ENCODE data around the gene AADACL4. TPM values are rescaled to one million over a fixed set of nuclear protein-coding genes. Genes with fewer than 3 reads are reported as not detected.
"Not testable (repeated sequence)": the region's sequence is repeated elsewhere in the genome, so short reads cannot be mapped to it uniquely, and the experiment has no call there.

The AADACL4 gene
- total RNA-seq, 1 donor from 2014 or later = not detected

DNA sequence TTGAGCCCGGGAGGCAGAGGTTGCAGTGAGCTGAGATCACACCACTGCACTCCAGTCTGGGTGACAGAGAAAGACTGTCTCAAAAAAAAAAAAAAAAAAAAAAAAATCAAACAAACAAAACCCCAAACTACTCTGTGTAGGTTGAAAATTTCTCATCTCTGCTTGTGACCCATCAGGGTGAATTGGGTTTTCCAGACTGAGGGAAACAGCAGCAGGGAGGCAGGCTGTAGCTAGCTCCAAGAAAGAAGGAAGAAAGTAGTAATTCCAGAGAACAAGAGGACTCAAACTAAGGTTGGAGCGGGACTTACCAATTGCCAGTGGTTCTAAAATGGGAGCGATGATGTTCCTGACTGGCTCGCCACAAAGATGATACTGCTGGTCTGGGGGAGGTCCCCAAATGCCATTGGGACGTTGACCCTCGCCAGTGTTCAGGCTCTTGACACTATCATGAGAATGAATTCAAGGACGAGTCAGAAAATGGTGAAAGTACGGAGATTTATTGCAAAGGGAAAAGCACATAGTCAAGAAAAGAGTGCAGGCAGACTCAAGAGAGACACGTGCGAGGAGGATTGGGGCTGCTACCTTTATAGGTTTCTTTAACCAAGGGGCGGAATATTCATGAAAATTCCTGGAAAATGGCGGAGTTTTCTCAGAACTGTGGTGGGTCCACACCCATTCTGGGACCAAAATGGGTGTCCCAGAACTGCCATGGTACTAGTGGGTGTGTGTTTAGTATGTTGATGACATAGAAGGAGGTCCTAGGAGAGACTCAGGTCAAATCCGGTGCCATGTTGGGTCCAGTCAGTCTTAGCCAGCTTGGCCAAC is 13.4 kb downstream of the AADACL4 start:
- Mint-ChIP-seq H3K27ac (ENCODE audit: unreplicated experiment) (no peak overlapping the region), H3K36me3 (ENCODE audit: low read depth) (no peaks in the 10 kb centered on the region), H3K4me1 (peaks cover 4% of the 10 kb centered on the region), H3K4me3 (no peak overlapping the region), H3K27me3 (ENCODE audit: low read depth) (peaks cover 7% of the 10 kb centered on the region), H3K9me3 (peaks cover 5% of the 10 kb centered on the region)
- TF ChIP-seq, protein P1, sequence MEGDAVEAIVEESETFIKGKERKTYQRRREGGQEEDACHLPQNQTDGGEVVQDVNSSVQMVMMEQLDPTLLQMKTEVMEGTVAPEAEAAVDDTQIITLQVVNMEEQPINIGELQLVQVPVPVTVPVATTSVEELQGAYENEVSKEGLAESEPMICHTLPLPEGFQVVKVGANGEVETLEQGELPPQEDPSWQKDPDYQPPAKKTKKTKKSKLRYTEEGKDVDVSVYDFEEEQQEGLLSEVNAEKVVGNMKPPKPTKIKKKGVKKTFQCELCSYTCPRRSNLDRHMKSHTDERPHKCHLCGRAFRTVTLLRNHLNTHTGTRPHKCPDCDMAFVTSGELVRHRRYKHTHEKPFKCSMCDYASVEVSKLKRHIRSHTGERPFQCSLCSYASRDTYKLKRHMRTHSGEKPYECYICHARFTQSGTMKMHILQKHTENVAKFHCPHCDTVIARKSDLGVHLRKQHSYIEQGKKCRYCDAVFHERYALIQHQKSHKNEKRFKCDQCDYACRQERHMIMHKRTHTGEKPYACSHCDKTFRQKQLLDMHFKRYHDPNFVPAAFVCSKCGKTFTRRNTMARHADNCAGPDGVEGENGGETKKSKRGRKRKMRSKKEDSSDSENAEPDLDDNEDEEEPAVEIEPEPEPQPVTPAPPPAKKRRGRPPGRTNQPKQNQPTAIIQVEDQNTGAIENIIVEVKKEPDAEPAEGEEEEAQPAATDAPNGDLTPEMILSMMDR (conservative IDR thresholded peaks at IDR 0.05) = no peak
- no peak for DNase-seq (ENCODE audit: low read depth, low spot score)

DNA sequence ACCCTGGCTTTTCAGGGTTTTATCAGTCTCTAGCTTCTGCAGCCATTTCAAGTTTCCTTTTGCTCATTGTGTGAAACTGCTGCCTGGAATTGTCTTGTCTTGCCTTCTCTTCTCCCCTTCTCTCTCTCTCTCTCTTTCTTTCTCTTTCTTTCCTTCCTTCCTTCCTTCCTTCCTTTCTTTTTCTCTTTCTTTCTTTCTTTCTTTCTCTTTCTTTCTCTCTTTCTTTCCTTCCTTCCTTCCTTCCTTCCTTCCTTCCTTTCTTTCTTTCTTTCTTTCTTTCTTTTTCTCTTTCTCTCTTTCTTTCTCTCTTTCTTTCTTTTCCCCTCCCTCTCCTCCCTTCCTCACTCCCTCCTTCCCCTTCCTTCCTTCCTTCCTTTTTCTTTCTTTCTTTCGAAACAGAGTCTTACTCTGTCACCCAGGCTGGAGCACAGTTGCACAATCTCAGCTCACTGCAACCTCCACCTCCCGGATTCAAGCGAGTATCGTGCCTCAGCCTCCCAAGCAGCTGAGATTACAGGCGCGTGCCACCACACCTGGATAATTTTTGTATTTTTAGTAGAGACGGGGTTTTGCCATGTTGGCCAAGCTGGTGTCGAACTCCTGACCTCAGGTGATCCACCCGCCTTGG is 14.1 kb downstream of the AADACL4 start:
- H3K27me3 Mint-ChIP-seq (ENCODE audit: low read depth); H3K4me3 Mint-ChIP-seq; DNase-seq (ENCODE audit: low read depth, low spot score); H3K9me3 Mint-ChIP-seq; H3K27ac Mint-ChIP-seq (ENCODE audit: unreplicated experiment); H3K36me3 Mint-ChIP-seq (ENCODE audit: low read depth); H3K4me1 Mint-ChIP-seq: not testable (repeated sequence)

DNA sequence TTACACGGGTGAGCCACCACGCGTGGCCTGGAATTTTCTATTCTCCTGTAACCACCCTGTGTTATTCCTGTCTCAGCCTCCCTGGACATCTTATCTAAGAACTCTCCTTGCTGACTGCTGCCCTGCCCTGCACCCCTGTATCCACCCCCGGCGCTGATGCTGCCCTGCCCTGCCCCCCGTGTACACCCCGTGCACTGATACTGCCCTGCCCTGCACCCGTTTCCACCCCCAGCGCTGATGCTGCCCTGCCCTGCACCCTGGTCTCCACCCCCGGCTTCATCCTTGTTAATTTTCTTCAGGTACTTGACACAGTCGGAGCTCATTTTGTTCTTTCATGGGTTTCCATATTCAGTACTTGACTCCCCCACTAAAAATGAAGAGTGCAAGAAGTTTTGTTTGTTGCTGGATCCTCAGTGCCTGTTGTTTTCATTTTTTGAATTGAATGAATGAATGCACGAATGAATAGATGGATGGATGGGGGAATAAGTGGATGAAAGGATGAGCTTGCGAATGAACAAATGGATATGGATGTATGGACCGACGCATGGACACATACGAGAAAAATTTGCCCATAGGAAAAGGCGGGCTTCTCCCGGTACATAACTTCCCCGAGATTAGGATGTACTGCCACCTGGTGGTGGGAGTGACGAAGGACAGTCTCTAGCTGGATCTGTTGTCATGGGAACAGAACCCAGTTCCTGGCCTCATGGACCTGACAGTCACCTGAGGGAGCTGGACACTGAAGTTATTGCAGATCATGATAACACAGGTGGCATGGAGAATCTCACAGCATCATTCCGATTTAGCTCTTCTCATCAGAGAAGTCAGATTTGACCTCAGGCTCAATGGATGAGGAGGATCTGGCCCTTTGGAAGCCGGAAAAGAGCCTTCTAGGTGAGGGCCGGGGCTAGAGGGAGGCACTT is 14.9 kb downstream of the AADACL4 start:
- peaks cover 4% of the 10 kb centered on the region for H3K4me1 Mint-ChIP-seq
- no peak overlapping the region for H3K27ac Mint-ChIP-seq (ENCODE audit: unreplicated experiment)
- no peaks in the 10 kb centered on the region for H3K36me3 Mint-ChIP-seq (ENCODE audit: low read depth)
- TF ChIP-seq, protein P1 (conservative IDR thresholded peaks at IDR 0.05) = peak; percentile 97
- peaks cover 5% of the 10 kb centered on the region for H3K9me3 Mint-ChIP-seq
- peak; percentile 82 for DNase-seq (ENCODE audit: low read depth, low spot score)
- H3K27me3 Mint-ChIP-seq (ENCODE audit: low read depth) = peaks cover 7% of the 10 kb centered on the region
- H3K4me3 Mint-ChIP-seq = no peak overlapping the region

DNA sequence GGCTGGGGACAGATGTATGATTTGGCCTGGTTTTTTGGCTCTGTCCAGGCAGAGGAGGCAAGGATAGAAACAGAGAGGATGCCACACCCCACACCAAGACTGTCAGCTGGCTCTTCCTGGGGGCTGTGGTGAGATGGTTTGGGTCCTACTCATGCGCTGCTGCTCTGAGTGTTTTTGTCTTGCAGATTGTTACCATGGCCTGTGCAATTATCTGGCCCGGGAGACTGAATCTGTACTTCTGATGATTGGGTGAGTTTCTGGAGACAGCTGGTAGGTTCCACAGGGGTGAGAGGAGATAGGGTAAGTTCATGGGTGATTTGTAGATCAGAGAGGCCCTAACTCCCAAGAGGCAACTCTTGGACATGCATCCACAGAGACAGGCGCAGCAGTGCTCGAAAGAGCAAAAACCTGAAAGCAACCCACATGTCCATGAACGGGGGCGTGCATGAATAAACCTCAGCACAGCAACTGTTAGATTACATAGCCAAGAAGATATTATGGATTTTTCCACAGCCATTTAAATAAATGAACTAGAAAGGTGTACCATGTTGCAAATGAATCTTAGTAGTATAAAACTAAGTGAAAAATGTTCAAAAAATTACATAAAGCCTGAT is 17.8 kb downstream of the AADACL4 start:
- Mint-ChIP-seq H3K27ac (ENCODE audit: unreplicated experiment) (no peak overlapping the region), H3K9me3 (peaks cover 5% of the 10 kb centered on the region)

DNA sequence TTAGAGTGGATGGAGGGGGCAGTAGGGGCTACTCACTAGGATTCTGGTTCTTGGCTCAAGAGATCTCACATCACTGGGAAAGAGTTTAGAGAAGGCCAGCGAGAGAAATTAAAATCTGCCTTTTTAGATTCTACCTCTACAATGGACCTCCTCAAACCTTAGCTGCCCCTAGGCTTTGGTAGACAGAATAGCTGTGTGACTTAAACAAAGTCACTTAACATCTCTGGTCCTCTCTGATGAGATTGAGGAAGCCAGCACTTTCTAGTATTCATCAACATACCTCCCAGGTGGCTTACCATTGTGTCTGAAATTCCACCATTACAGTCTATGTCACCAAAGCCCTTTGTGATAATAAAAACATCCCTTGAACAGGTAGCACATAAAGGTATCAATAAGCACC is 18.7 kb downstream of the AADACL4 start:
- Mint-ChIP-seq H3K27me3 (ENCODE audit: low read depth) (peaks cover 3% of the 10 kb centered on the region), H3K4me3 (no peak overlapping the region), H3K27ac (ENCODE audit: unreplicated experiment) (no peak overlapping the region), H3K36me3 (ENCODE audit: low read depth) (no peaks in the 10 kb centered on the region), H3K9me3 (peaks cover 2% of the 10 kb centered on the region), H3K4me1 (peaks cover 4% of the 10 kb centered on the region)
- TF ChIP-seq, protein P1 (conservative IDR thresholded peaks at IDR 0.05) = no peak
- no peak for DNase-seq (ENCODE audit: low read depth, low spot score)

More for the DNA sequence above, 17.8 kb downstream of the AADACL4 start:
- Mint-ChIP-seq H3K4me1 (peaks cover 4% of the 10 kb centered on the region), H3K27me3 (ENCODE audit: low read depth) (peaks cover 7% of the 10 kb centered on the region), H3K4me3 (no peak overlapping the region), H3K36me3 (ENCODE audit: low read depth) (no peaks in the 10 kb centered on the region)
- DNase-seq (ENCODE audit: low read depth, low spot score) = no peak
- TF ChIP-seq, protein P1 (conservative IDR thresholded peaks at IDR 0.05) = no peak

Measured in neural crest cell (in vitro differentiated cells).